GM08714 (cell line): ENCODE measurements around the gene CREB3L4.
"Not testable (repeated sequence)": the region's sequence is repeated elsewhere in the genome, so short reads cannot be mapped to it uniquely, and the experiment has no call there.

ENCODE experiments used
- H3K4me3 ChIP-seq: fragments of 200-500 bp; sonication (Bioruptor generic); 2 replicates; pipeline ENCODE4 v1.5.1; 2014; ENCODE audit warnings: mild to moderate bottlenecking, low read length, inconsistent platforms
- ZNF274 ChIP-seq: IDR thresholded peaks from 2 replicates; pipeline ENCODE4 v1.6.1; 2012; ENCODE audit warnings: mild to moderate bottlenecking, low read depth, low read length

Gene CREB3L4

DNA sequence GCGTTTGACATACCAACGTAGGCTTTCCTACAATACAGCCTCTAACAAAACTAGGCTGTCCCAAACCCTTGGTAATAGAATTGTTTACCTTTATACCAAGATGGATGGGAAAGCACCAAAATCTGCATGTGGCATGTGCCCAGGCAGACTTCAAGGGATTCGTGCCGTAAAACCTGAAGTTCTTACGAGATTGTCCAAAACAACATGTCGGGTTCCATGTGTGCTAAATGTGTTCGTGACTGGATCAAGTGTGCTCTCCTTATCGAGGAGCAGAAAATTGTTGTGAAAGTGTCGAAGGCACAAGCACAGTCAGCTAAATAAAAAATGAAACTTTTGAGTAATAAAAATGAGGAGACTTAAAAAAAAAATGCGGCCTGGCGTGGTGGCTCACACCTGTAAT lies 27.9 kb downstream of the CREB3L4 start:
- TF ChIP-seq ZNF274: no peak
- no peak overlapping the region for H3K4me3 ChIP-seq

DNA sequence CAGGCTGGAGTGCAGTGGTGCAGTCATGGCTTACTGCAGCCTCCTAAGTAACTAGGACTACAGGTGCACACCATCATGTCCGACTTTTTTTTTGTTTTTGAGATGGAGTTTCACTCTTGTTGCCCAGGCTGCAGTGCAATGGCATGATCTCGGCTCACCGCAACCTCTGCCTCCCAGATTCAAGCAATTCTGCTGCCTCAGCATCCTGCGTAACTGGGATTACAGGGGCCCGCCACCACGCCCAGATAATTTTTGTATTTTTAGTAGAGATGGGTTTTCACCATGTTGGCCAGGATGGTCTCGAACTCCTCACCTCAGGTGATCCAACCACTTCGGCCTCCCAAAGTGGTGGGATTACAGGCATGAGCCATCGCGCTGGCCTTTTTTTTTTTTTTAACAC lies 29.2 kb downstream of the CREB3L4 start:
- H3K4me3 ChIP-seq: not testable (repeated sequence)

DNA sequence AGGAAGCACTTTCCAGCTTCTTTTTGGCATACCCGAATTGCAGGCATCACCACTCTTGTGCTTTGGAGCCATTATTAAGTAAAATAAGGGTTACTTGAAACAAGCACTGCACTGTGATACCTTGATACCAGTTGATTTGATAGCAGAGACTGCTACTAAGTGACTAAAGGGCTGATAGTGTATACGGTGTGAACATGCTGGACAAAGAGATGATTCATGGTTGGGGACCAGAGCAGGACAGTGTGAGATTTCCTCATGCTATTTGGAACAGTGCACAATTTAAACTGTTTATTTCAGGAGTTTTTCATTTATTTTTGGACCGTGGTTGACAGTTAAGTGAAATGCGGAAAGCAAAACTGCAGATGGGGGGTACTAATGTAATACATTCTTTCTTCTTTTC lies 32.7 kb downstream of the CREB3L4 start:
- no peak overlapping the region for H3K4me3 ChIP-seq
- no peak for TF ChIP-seq ZNF274

DNA sequence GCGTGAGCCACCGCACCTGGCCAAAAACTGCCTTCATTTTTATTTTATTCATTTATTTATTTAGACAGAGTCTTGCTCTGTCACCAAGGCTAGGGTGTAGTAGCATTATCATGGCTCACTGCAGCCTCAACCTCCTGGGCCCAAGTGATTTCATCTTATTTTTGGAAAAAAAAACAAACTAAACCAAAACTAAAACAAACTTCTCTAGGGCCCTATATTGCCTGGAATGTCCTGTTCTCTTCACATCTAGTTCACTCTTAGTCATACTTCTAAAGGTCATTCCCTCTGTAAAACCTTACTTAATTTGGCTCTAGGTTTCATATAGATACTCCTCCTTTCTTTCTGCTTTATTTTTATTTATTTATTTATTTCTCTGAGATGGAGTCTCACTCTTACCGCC lies 38.4 kb downstream of the CREB3L4 start:
- H3K4me3 ChIP-seq: no peak overlapping the region
- TF ChIP-seq ZNF274: no peak

DNA sequence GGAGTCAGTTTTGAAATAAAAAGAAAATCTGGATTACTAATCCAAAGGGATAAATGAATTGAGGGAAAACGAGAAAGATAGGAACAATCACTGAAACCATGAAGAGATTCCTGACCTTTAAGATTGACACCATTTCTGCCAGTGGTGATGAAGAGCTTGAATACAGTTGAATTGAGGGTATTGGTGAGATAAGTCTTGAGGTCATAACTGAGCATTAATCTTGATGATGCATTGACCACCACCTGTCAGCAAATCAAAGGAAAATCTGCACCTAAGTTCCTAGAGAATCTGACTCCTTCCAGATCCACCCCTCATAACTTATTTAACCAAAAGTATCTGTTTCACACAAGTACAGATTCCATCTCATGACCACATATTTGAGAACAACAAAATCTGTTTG lies 44.4 kb downstream of the CREB3L4 start:
- TF ChIP-seq ZNF274: no peak
- H3K4me3 ChIP-seq: no peak overlapping the region

DNA sequence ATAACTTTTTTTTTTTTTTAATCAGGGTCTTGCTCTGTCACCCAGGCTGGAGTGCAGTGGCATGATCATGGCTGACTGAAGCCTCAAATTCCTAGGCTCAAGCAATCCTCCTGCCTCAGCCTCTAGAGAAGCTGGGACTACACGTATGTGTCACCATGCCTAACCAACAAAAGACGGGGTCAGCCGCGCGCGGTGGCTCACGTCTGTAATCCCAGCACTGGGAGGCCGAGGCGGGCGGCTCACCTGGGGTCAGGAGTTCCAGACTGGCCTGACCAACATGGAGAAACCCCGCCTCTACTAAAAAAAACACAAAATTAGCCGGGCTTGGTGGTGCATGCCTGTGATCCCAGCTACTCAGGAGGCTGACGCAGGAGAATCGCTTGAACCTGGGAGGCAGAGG lies 44.8 kb downstream of the CREB3L4 start:
- not testable (repeated sequence) for H3K4me3 ChIP-seq

DNA sequence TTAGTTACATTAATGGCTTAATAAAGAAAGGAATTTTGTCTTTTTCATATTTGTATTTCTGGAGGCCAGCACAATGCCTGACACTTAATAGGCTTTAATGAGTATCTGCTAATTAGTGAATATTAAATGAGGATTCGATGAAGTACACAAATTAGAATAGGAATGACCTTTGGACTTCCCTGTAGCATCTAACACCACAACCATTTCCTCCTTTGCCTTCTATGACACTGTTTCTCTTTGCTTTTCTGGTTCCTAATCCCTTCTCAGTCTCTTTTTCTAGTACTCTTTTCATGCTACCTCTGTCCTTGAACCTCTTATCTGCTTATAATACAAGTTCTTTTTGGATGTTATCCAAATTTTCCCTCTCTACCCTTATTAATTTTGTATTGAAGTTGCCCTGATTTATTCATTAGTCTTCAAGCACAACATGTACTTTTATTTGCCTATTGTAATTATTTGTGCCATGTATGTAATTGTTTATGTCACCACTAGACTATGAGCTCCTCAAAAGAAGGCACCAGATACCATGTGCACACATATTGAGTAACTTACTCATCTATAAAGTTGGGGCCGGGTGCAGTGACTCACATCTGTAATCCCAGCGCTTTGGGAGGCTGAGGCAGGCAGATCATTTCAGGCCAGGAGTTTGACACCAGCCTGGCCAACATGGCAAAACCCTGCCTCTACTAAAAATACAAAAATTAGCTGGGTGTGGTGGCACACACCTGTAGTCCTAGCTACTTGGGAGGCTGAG lies 46.6 kb downstream of the CREB3L4 start:
- no peak overlapping the region for H3K4me3 ChIP-seq
- TF ChIP-seq ZNF274: no peak

DNA sequence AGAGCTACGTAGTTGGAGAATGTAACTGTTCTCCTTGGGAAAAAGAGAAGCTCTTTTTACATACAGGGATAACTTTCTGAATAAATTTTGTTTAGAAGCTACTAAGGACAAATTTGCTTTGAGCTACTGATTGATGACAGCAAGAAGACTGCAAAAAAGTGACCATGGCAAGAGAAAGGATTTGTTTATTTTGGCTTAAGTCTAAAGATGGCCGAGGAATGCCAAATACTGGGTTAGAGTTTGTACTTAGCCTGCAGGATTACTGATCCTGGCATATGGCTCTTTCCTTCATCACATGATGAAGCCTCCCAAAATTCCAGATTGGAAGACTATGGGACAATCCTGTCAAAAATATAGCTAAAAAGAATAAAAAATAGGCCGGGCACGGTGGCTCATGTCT lies 51.6 kb downstream of the CREB3L4 start:
- no peak overlapping the region for H3K4me3 ChIP-seq
- TF ChIP-seq ZNF274: no peak

DNA sequence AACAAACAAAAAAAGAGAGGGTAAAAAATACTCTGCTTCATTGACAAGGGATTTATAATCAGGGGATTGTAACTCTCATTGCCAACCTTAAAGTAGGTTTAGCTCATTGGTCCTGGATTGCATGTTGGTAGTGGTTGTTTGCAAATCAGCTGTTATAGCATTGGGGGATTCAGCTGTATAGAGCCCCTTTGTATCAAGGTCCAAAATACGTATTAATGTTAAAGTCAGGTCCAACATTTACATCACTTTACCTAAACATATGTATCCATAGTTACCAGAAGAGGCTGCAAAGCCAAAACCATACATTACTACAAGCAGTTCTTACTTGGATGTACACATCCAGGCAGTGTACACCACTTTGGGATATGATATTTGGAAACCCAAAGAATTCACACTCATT lies 52.2 kb downstream of the CREB3L4 start:
- TF ChIP-seq ZNF274: no peak
- H3K4me3 ChIP-seq: no peak overlapping the region
